ENCODE results near the gene STK11.

DNA sequence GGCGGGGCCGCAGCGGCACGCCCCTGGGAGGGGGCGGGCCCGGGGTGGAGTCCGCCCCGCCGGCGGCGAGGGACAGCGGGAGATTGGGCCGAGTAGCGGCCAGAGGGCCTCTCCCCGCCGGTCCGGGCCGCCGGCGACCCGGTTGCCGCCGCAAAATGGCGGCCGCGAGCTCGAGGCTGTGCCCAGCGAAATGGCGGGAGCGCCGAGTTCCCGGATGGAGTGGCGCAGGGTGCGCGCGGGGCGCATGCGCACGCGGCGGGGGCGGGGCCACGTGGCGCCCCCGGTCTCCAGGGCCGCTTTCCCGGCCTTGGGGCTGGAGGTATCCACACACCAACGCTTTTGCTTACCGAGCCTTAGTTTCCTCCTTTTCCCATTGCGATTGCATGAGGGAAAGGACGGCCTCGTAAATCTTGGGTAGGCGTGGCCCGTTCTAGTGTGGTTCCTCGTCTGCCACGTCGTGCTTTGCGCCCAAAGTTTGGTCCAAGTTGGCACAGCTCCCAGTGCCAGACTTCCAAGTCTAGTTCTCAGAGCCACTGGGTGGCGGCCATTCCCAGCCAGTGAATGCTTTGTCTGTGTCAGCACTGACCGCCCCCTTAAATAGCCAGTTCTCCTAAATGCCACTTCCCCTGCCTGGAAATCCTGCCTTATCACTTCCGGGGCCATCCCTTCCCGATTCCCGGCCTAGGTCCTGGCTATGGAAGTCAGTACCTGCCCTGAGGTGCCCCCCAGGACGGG is 64.1 kb downstream of the STK11 start:
- no peak for TF ChIP-seq POLR2A (IDR thresholded peaks at IDR 0.05)
- TF ChIP-seq, protein P1, sequence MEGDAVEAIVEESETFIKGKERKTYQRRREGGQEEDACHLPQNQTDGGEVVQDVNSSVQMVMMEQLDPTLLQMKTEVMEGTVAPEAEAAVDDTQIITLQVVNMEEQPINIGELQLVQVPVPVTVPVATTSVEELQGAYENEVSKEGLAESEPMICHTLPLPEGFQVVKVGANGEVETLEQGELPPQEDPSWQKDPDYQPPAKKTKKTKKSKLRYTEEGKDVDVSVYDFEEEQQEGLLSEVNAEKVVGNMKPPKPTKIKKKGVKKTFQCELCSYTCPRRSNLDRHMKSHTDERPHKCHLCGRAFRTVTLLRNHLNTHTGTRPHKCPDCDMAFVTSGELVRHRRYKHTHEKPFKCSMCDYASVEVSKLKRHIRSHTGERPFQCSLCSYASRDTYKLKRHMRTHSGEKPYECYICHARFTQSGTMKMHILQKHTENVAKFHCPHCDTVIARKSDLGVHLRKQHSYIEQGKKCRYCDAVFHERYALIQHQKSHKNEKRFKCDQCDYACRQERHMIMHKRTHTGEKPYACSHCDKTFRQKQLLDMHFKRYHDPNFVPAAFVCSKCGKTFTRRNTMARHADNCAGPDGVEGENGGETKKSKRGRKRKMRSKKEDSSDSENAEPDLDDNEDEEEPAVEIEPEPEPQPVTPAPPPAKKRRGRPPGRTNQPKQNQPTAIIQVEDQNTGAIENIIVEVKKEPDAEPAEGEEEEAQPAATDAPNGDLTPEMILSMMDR (IDR thresholded peaks at IDR 0.05) = no peak

Measured in lower leg skin (tissue), 3 donors.